CD4-positive, alpha-beta T cell treated with Interleukin-15 for 4 hours (primary cell): ENCODE results near the gene LGALS14.

Experiments
- DNase-seq: peaks from one replicate; pipeline ENCODE4 v3.0.0-alpha.2; 2020; ENCODE audit warnings: low spot score

The LGALS14 gene

GRCh38 chr19:39746836-39747529 is 42.7 kb downstream of the LGALS14 start:
- DNase-seq = no peak

GRCh38 chr19:39749981-39750380 is 45.7 kb downstream of the LGALS14 start:
- DNase-seq = no peak

GRCh38 chr19:39752390-39752789 is 48.1 kb downstream of the LGALS14 start:
- DNase-seq = no peak

- no peak for DNase-seq
These were observed 48.5 kb downstream of the LGALS14 start for GRCh38 chr19:39752795-39753194.

- no peak for DNase-seq
These were observed 50.3 kb downstream of the LGALS14 start for GRCh38 chr19:39754544-39754943.

- no peak for DNase-seq
These were observed 50.7 kb downstream of the LGALS14 start for GRCh38 chr19:39754971-39755370.
